BLaER1 (cell line): ENCODE data around the gene IMP3.
"Not testable (repeated sequence)": the region's sequence is repeated elsewhere in the genome, so short reads cannot be mapped to it uniquely, and the experiment has no call there.

Experiments
- H3K27ac ChIP-seq: shearing (Covaris generic); formaldehyde crosslinking; 2 replicates; pipeline ENCODE4 v1.8.1; 2022
- H3K27me3 ChIP-seq: shearing (Covaris generic); formaldehyde crosslinking; 2 replicates; pipeline ENCODE4 v1.8.1; 2022
- H3K36me3 ChIP-seq: shearing (Covaris generic); formaldehyde crosslinking; 2 replicates; pipeline ENCODE4 v1.8.1; 2022
- H3K4me1 ChIP-seq: shearing (Covaris generic); formaldehyde crosslinking; 2 replicates; pipeline ENCODE4 v1.8.1; 2022
- H3K4me2 ChIP-seq: shearing (Covaris generic); formaldehyde crosslinking; 2 replicates; pipeline ENCODE4 v1.8.1; 2022
- H3K4me3 ChIP-seq: shearing (Covaris generic); formaldehyde crosslinking; 2 replicates; pipeline ENCODE4 v1.8.1; 2022
- H3K9ac ChIP-seq: shearing (Covaris generic); formaldehyde crosslinking; 2 replicates; pipeline ENCODE4 v1.8.1; 2022
- H3K9me3 ChIP-seq: shearing (Covaris generic); formaldehyde crosslinking; 2 replicates; pipeline ENCODE4 v1.8.1; 2022
- H4K20me1 ChIP-seq: shearing (Covaris generic); formaldehyde crosslinking; 2 replicates; pipeline ENCODE4 v1.8.1; 2022
- Cebpa-rat ChIP-seq: shearing (Covaris generic); IDR thresholded peaks from 2 replicates; pipeline ENCODE4 v1.8.1; 2022

Gene IMP3

GRCh38 chr15:75646112-75646943, 6.3 kb upstream of the IMP3 start:
- peak overlapping the region; percentile 80; the same call in 1 of the 2 replicates for H3K27ac ChIP-seq
- H3K4me2 ChIP-seq = peak overlapping the region; percentile 89
- no peak for TF ChIP-seq Cebpa-rat
- peaks cover 66% of the 10 kb centered on the region for H3K4me1 ChIP-seq
- no peaks in the 10 kb centered on the region for H3K9me3 ChIP-seq
- H3K27me3 ChIP-seq = no peaks in the 10 kb centered on the region
- peak overlapping the region; percentile 83 for H3K9ac ChIP-seq
- H3K36me3 ChIP-seq = peaks cover 8% of the 10 kb centered on the region; the same call in 1 of the 2 replicates
- H4K20me1 ChIP-seq = peaks cover 15% of the 10 kb centered on the region
- peak overlapping the region; percentile 89 for H3K4me3 ChIP-seq

DNA sequence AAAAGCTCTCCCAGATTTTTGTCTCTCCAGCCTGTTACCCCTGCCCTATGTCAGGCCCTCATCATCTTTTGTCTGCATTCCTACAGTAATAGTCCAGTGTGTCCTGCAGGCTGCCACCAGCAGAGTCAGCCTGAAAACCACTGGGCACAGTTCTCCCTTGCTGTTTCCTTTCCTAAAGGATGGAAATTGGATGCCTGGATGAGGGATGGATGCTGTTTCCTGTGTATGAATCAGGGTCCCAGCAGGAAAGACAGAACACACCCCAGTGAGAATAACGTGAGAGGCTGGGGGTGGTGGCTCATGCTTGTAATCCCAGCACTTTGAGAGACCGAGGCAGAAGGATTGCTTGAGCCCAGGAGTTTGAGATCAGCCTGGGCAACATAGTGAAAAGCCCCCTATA, 4.4 kb upstream of the IMP3 start:
- Histone ChIP-seq H3K4me2 (no peak overlapping the region), H3K36me3 (no peaks in the 10 kb centered on the region), H4K20me1 (peaks cover 4% of the 10 kb centered on the region; the same call in 1 of the 2 replicates), H3K4me1 (peaks cover 51% of the 10 kb centered on the region), H3K27me3 (no peaks in the 10 kb centered on the region), H3K4me3 (no peak overlapping the region), H3K9ac (no peak overlapping the region), H3K27ac (no peak overlapping the region), H3K9me3 (no peaks in the 10 kb centered on the region)
- TF ChIP-seq Cebpa-rat = no peak

GRCh38 chr15:75641603-75642002, 1.6 kb upstream of the IMP3 start:
- H3K4me1 ChIP-seq = peaks cover 56% of the 10 kb centered on the region
- no peaks in the 10 kb centered on the region for H3K9me3 ChIP-seq
- no peak overlapping the region for H3K27ac ChIP-seq
- no peak for TF ChIP-seq Cebpa-rat
- no peak overlapping the region for H3K4me3 ChIP-seq
- H4K20me1 ChIP-seq = peaks cover 32% of the 10 kb centered on the region
- no peaks in the 10 kb centered on the region for H3K27me3 ChIP-seq
- peak overlapping the region; percentile 94 for H3K4me2 ChIP-seq
- no peak overlapping the region for H3K9ac ChIP-seq
- H3K36me3 ChIP-seq = peaks cover 10% of the 10 kb centered on the region

DNA sequence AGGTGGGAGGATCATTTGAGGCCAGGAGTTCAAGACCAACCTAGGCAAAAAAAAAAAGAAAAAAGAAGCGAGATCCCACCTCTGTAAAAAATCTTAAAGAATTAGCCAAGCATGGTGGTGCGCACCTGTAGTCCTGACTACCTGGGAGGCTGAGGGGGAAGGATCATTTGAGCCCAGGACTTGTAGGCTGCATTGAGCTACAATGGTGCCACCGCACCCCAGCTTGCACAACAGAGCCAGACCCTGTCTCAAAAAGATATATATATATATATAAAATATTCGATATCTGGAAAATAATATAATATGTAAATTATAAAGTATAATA, 1.1 kb upstream of the IMP3 start:
- H3K9me3 ChIP-seq = no peaks in the 10 kb centered on the region
- TF ChIP-seq Cebpa-rat = no peak
- H3K9ac ChIP-seq = 0 out of 2 replicates have a peak overlapping the region, but pooled peaks have one; percentile 74
- H3K27me3 ChIP-seq = no peaks in the 10 kb centered on the region
- H3K27ac ChIP-seq = peak overlapping the region; percentile 96; the same call in 1 of the 2 replicates
- peak overlapping the region; percentile 94 for H3K4me2 ChIP-seq
- peak overlapping the region; percentile 83; the same call in 1 of the 2 replicates for H3K4me3 ChIP-seq
- peaks cover 11% of the 10 kb centered on the region for H3K36me3 ChIP-seq
- H3K4me1 ChIP-seq = peaks cover 56% of the 10 kb centered on the region
- peaks cover 37% of the 10 kb centered on the region for H4K20me1 ChIP-seq

GRCh38 chr15:75640483-75641178, 607 bp upstream of the IMP3 start:
- peaks cover 11% of the 10 kb centered on the region for H3K36me3 ChIP-seq
- peak overlapping the region; percentile 96 for H3K27ac ChIP-seq
- H3K27me3 ChIP-seq = no peaks in the 10 kb centered on the region
- H3K9me3 ChIP-seq = no peaks in the 10 kb centered on the region
- H4K20me1 ChIP-seq = peaks cover 40% of the 10 kb centered on the region
- peak overlapping the region; percentile 74 for H3K9ac ChIP-seq
- TF ChIP-seq Cebpa-rat = no peak
- peak overlapping the region; percentile 94 for H3K4me2 ChIP-seq
- peaks cover 56% of the 10 kb centered on the region for H3K4me1 ChIP-seq
- peak overlapping the region; percentile 83 for H3K4me3 ChIP-seq

GRCh38 chr15:75639191-75639708, 774 bp downstream of the IMP3 start:
- peak overlapping the region; percentile 91 for H3K4me2 ChIP-seq
- H4K20me1 ChIP-seq = peaks cover 40% of the 10 kb centered on the region
- peak overlapping the region; percentile 96 for H3K27ac ChIP-seq
- H3K4me3 ChIP-seq = peak overlapping the region; percentile 83
- H3K36me3 ChIP-seq = peaks cover 11% of the 10 kb centered on the region
- peak overlapping the region; percentile 91 for H3K9ac ChIP-seq
- H3K4me1 ChIP-seq = peaks cover 53% of the 10 kb centered on the region
- no peak for TF ChIP-seq Cebpa-rat
- H3K9me3 ChIP-seq = no peaks in the 10 kb centered on the region
- H3K27me3 ChIP-seq = no peaks in the 10 kb centered on the region

DNA sequence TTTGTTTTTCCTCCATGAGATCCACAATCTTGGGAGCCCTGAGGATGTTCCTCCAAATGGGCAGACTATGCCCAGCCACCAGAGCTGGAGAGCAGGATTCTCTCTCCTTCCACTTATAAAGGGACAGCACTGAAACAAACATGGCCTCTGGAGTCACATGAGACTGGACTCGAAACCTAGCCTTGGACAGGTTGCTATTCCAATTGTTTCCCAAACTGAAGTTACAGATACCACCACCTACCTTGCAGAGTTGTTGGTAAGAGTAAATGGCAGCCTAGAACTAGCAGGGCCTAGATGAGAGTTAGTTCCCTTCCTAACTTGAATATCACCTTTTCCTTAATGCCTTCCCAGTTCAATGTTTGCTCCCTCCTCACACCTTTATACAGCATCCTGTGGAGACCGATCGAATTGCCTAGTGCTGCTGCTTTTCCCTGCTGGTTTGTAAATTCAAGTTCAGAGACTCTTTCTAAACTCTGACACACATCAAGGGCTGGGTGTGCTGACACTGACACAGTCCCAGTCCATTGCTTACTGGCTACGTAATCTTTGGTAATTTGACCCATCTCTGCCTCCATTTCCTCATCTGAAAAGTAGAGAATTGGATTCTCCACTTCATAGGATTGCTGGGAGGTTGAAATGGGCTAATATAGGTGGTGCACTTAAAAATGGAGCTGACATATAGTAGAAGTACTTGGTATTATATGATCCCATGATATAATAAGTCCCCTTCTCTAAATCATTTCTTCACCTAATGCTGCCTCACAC, 2.6 kb downstream of the IMP3 start:
- H3K9me3 ChIP-seq = no peaks in the 10 kb centered on the region
- H3K9ac ChIP-seq = peak overlapping the region; percentile 91
- H3K36me3 ChIP-seq = peaks cover 11% of the 10 kb centered on the region
- H3K4me1 ChIP-seq = peaks cover 50% of the 10 kb centered on the region
- no peaks in the 10 kb centered on the region for H3K27me3 ChIP-seq
- H3K27ac ChIP-seq = no peak overlapping the region
- TF ChIP-seq Cebpa-rat = no peak
- peak overlapping the region; percentile 91 for H3K4me2 ChIP-seq
- peaks cover 40% of the 10 kb centered on the region for H4K20me1 ChIP-seq
- H3K4me3 ChIP-seq = peak overlapping the region; percentile 83

DNA sequence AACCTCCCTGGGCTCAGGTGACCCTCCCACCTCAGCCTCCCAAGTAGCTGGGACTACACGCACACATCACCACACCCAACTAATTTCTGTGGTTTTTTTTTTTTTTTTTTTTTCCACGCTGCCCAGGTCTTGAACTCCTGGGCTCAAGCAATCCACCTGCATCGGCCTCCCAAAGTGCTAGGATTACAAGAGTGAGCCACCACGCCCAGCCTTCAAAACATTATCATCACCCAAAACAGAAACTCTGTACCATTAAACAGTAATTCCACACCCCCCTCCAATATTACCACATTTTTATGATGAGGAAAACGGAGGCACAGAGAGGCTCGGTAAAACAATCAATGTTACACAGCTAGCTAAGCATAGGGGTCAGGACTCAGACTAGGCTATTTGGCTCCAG, 4.0 kb downstream of the IMP3 start:
- Histone ChIP-seq H3K9ac (0 out of 2 replicates have a peak overlapping the region, but pooled peaks have one; percentile 19), H3K27ac (no peak overlapping the region), H3K9me3 (no peaks in the 10 kb centered on the region), H4K20me1 (peaks cover 40% of the 10 kb centered on the region), H3K36me3 (peaks cover 11% of the 10 kb centered on the region), H3K4me2 (peak overlapping the region; percentile 91), H3K4me3 (no peak overlapping the region), H3K27me3 (no peaks in the 10 kb centered on the region), H3K4me1 (peaks cover 43% of the 10 kb centered on the region)
- TF ChIP-seq Cebpa-rat = no peak

DNA sequence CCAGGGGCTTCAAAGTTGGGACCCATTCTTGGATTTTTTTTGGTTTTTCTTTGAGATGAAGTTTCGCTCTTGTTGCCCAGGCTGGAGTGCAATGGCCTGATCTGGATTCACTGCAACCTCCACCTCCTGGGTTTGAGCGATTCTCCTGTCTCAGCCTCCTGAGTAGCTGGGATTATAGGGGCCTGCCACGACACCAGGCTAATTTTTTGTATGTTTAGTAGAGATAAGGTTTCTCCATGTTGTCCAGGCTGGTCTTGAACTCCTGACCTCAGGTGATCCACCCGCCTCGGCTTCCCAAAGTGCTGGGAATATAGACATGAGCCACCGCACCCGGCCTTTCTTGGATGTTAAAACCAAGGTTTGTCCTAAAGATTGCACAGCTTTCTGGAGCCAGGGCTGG, 6.1 kb downstream of the IMP3 start:
- Histone ChIP-seq H3K4me1 (peaks cover 57% of the 10 kb centered on the region), H4K20me1 (peaks cover 31% of the 10 kb centered on the region), H3K36me3 (peaks cover 11% of the 10 kb centered on the region)
- H3K9ac ChIP-seq, H3K27me3 ChIP-seq, H3K27ac ChIP-seq, H3K4me2 ChIP-seq, H3K9me3 ChIP-seq, H3K4me3 ChIP-seq: not testable (repeated sequence)
